HEK293 (cell line): ENCODE measurements around the gene CAMK2G.

Experiments used
- CTCF ChIA-PET: fragments of 350-600 bp; formaldehyde crosslinking; extraction: SDS; loops from one replicate; lab custom pipeline; 2021; ENCODE audit warnings: antibody characterized with exemption; lab: Yijun Ruan, JAX
- POLR2A ChIA-PET: fragments of 300-600 bp; formaldehyde crosslinking; extraction: SDS; loops from one replicate; lab custom pipeline; 2020; ENCODE audit warnings: antibody characterized with exemption, inconsistent platforms; lab: Yijun Ruan, JAX
- H3K27ac ChIP-seq: fragments of 200-500 bp; sonication (Bioruptor generic); 2 replicates; pipeline ENCODE4 v1.5.1; 2014; ENCODE audit warnings: low read depth, low read length, control low read depth, inconsistent platforms; ENCODE audit errors: extremely low read depth
- H3K36me3 ChIP-seq, 2 experiments: fragments of 200-500 bp in 1 of 2; sonication (Bioruptor generic) in 1 of 2; 1 replicate in 1 of 2; 2 replicates in 1 of 2; pipeline ENCODE4 v1.5.1; 2014 to 2017; ENCODE audit warnings: inconsistent platforms in 2 of 2, low read length in 2 of 2; ENCODE audit not compliant: control insufficient read depth in 2 of 2, insufficient read depth in 1 of 2
- H3K4me1 ChIP-seq: fragments of 200-500 bp; sonication (Bioruptor generic); 2 replicates; pipeline ENCODE4 v1.5.1; 2014; ENCODE audit warnings: mild to moderate bottlenecking, low read length, inconsistent platforms; ENCODE audit not compliant: control insufficient read depth, insufficient read depth
- H3K4me3 ChIP-seq: 2 replicates; pipeline ENCODE4 v1.5.1; 2011; ENCODE audit warnings: low read depth, mild to moderate bottlenecking, control low read depth, low read length, moderate library complexity
- H3K9me3 ChIP-seq: fragments of 200-500 bp; sonication (Bioruptor generic); 2 replicates; pipeline ENCODE4 v1.5.1; 2014; ENCODE audit warnings: low read depth, low read length, inconsistent platforms; ENCODE audit not compliant: control insufficient read depth, insufficient read depth
- FEZF1 ChIP-seq: fragments of 450-650 bp; formaldehyde crosslinking; IDR thresholded peaks from 2 replicates; pipeline ENCODE4 v1.5.1; 2016; ENCODE audit warnings: missing biosample characterization, missing genetic modification characterization
- HIC1 ChIP-seq: fragments of 450-650 bp; formaldehyde crosslinking; IDR thresholded peaks from 2 replicates; pipeline ENCODE4 v1.5.1; 2016; ENCODE audit warnings: missing biosample characterization, missing genetic modification characterization
- ZFP3 ChIP-seq: fragments of 450-650 bp; formaldehyde crosslinking; IDR thresholded peaks from 2 replicates; pipeline ENCODE4 v1.5.1; 2016; ENCODE audit warnings: low read depth, missing biosample characterization, missing genetic modification characterization
- ZFP41 ChIP-seq: fragments of 450-650 bp; formaldehyde crosslinking; IDR thresholded peaks from 2 replicates; pipeline ENCODE4 v1.5.1; 2016; ENCODE audit warnings: missing biosample characterization, missing genetic modification characterization, borderline replicate concordance
- ZNF146 ChIP-seq: fragments of 450-650 bp; formaldehyde crosslinking; IDR thresholded peaks from 2 replicates; pipeline ENCODE4 v1.5.1; 2016; ENCODE audit warnings: missing biosample characterization, missing genetic modification characterization
- ZNF202 ChIP-seq: fragments of 450-650 bp; formaldehyde crosslinking; IDR thresholded peaks from 2 replicates; pipeline ENCODE4 v1.5.1; 2016; ENCODE audit warnings: missing biosample characterization, missing genetic modification characterization, borderline replicate concordance
- ZNF223 ChIP-seq: fragments of 450-650 bp; formaldehyde crosslinking; IDR thresholded peaks from 2 replicates; pipeline ENCODE4 v1.5.1; 2016; ENCODE audit warnings: missing biosample characterization, missing genetic modification characterization
- ZNF24 ChIP-seq: fragments of 450-650 bp; formaldehyde crosslinking; IDR thresholded peaks from 2 replicates; pipeline ENCODE4 v1.5.1; 2016; ENCODE audit warnings: missing biosample characterization, missing genetic modification characterization
- ZNF391 ChIP-seq: fragments of 450-650 bp; formaldehyde crosslinking; IDR thresholded peaks from 2 replicates; pipeline ENCODE4 v1.5.1; 2016; ENCODE audit warnings: low read depth, missing biosample characterization, missing genetic modification characterization, borderline replicate concordance
- ZNF426 ChIP-seq: fragments of 450-650 bp; formaldehyde crosslinking; IDR thresholded peaks from 2 replicates; pipeline ENCODE4 v1.5.1; 2017; ENCODE audit warnings: missing biosample characterization, missing genetic modification characterization, mild to moderate bottlenecking, inconsistent platforms, moderate library complexity
- ZNF513 ChIP-seq: fragments of 450-650 bp; IDR thresholded peaks from 2 replicates; pipeline ENCODE4 v1.5.1; 2018; ENCODE audit warnings: missing biosample characterization, missing genetic modification characterization
- ZNF600 ChIP-seq: fragments of 450-650 bp; formaldehyde crosslinking; IDR thresholded peaks from 2 replicates; pipeline ENCODE4 v1.5.1; 2016; ENCODE audit warnings: missing biosample characterization, missing genetic modification characterization
- ZNF645 ChIP-seq: fragments of 450-650 bp; formaldehyde crosslinking; IDR thresholded peaks from 2 replicates; pipeline ENCODE4; 2016; ENCODE audit warnings: missing biosample characterization, missing genetic modification characterization
- ZNF670 ChIP-seq: fragments of 450-650 bp; formaldehyde crosslinking; IDR thresholded peaks from 2 replicates; pipeline ENCODE4 v1.5.1; 2016; ENCODE audit warnings: missing biosample characterization, missing genetic modification characterization, low read depth
- TF ChIP-seq, protein P1 (sequence below): fragments of 450-650 bp; formaldehyde crosslinking; IDR thresholded peaks from 2 replicates; pipeline ENCODE4 v1.5.1; 2016; ENCODE audit warnings: missing biosample characterization, missing genetic modification characterization

CAMK2G gene

DNA sequence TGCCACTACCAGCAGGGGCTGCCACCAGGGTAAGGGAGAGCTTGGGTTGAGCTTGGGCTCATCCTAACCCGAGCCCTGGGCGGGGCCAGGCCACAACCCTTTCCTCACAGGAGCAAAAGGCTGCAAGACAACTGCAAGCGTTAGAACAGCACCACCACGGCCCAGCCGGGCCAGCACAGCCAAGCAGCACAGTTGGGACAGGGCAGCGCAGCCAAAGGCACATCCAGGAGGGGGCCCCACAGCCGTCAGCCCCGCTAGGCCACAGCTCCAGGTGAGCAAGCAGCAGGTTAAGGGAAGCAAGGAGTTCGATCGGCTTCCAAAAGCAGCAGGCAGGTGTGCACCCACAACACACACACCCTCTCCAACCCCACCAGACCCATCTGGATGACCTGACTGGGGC is 56.0 kb downstream of the CAMK2G start:
- Histone ChIP-seq H3K36me3 (peaks cover 4 to 52% of the 10 kb centered on the region in 2 experiments; a peak in 2 of 3 replicates), H3K27ac (no peak overlapping the region), H3K4me3 (no peak overlapping the region)
- ChIA-PET POLR2A (no interaction called here), CTCF (interaction anchor here (0.6 to 1.1 kb wide), 5 partner anchors 13 to 412 kb away, joined by 3 to 4 read pairs (median 4); no protein-coding TSS in a partner anchor)
- 0 out of 2 replicates have a peak, but pooled peaks have one; percentile 34 for TF ChIP-seq ZNF600 (tag by site-specific recombination)
- TF ChIP-seq, protein P1, sequence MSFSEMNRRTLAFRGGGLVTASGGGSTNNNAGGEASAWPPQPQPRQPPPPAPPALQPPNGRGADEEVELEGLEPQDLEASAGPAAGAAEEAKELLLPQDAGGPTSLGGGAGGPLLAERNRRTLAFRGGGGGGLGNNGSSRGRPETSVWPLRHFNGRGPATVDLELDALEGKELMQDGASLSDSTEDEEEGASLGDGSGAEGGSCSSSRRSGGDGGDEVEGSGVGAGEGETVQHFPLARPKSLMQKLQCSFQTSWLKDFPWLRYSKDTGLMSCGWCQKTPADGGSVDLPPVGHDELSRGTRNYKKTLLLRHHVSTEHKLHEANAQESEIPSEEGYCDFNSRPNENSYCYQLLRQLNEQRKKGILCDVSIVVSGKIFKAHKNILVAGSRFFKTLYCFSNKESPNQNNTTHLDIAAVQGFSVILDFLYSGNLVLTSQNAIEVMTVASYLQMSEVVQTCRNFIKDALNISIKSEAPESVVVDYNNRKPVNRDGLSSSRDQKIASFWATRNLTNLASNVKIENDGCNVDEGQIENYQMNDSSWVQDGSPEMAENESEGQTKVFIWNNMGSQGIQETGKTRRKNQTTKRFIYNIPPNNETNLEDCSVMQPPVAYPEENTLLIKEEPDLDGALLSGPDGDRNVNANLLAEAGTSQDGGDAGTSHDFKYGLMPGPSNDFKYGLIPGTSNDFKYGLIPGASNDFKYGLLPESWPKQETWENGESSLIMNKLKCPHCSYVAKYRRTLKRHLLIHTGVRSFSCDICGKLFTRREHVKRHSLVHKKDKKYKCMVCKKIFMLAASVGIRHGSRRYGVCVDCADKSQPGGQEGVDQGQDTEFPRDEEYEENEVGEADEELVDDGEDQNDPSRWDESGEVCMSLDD (tag by site-specific recombination), result no peak
- TF ChIP-seq, all 188 proteins: peak for 1
- Histone ChIP-seq H3K9me3 (no peaks in the 10 kb centered on the region), H3K4me1 (no peaks in the 10 kb centered on the region)

DNA sequence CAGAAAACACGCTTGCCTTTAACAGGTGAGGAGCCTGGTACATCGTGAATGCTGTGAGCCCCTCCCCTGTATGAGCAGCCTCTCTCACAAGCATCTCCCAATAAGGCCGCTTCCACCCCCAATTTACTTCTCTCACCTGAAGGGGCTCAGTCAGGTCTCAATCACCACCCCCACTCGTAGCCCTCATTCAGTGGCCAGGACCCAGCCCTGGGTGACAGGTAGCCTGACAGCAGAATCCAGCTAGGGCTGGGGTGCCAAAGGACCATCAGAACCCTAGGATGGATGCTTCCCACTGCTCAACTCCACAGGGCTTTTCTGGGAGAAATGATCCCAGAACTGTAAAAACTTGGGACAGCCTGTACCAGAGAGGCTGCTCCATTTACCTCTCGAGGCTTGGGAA is 56.5 kb downstream of the CAMK2G start:
- H3K4me1 ChIP-seq, result no peaks in the 10 kb centered on the region
- H3K9me3 ChIP-seq, result no peaks in the 10 kb centered on the region
- H3K4me3 ChIP-seq, result no peak overlapping the region
- TF ChIP-seq ZNF24 (tag by site-specific recombination) (no peak), ZNF391 (tag by site-specific recombination) (no peak)
- no peak overlapping the region for H3K27ac ChIP-seq
- ChIA-PET POLR2A (no interaction called here), CTCF (interaction anchor here (0.6 to 0.7 kb wide), 3 partner anchors 26 to 412 kb away, joined by 3 to 4 read pairs (median 3); no protein-coding TSS in a partner anchor)
- H3K36me3 ChIP-seq, result peaks cover 4 to 53% of the 10 kb centered on the region in 2 experiments; a peak in 2 of 3 replicates

- ChIA-PET POLR2A (no interaction called here), CTCF (interaction anchor here (0.7 to 1.5 kb wide), 5 partner anchors 9 to 390 kb away, joined by 3 to 13 read pairs (median 4); no protein-coding TSS in a partner anchor)
- Histone ChIP-seq H3K36me3 (peaks cover 4 to 50% of the 10 kb centered on the region in 2 experiments; a peak in 2 of 3 replicates), H3K27ac (no peak overlapping the region), H3K4me3 (no peak overlapping the region), H3K9me3 (no peaks in the 10 kb centered on the region), H3K4me1 (no peaks in the 10 kb centered on the region)
- no peak for TF ChIP-seq ZNF223
- TF ChIP-seq ZNF202 (tag by site-specific recombination), result no peak
- no peak for TF ChIP-seq ZFP3 (tag by site-specific recombination)
- TF ChIP-seq ZNF146 (tag by site-specific recombination), result no peak
Observed at GRCh38 chr10:73816917-73817729, 57.2 kb downstream of the CAMK2G start.

DNA sequence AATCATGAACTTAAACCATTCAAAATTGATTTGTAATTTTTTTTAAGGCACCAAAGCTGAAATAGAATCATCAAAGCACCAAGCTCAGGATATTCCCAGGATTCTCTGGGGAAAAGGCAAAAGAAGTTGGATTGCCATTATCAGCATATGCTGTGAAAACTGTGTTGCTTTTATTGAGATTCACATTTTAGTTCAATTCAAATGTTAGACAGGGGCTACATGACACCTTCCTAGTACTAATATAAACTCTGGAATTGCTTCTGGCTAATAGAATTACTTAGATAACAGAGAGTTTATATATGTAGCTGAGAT is 58.7 kb downstream of the CAMK2G start:
- Histone ChIP-seq H3K27ac (no peak overlapping the region), H3K9me3 (no peaks in the 10 kb centered on the region), H3K36me3 (peaks cover 4 to 40% of the 10 kb centered on the region in 2 experiments; a peak in 2 of 3 replicates), H3K4me3 (no peak overlapping the region), H3K4me1 (no peaks in the 10 kb centered on the region)
- POLR2A ChIA-PET, result interaction anchor here (1.1 kb wide), 1 partner anchor 30 kb away, joined by 3 read pairs; no protein-coding TSS in a partner anchor
- CTCF ChIA-PET, result interaction anchor here (0.6 to 1.5 kb wide), 7 partner anchors 8 to 177 kb away, joined by 3 to 13 read pairs (median 3); no protein-coding TSS in a partner anchor
- TF ChIP-seq ZNF645 (tag by site-specific recombination) (no peak), ZNF670 (tag by site-specific recombination) (no peak), ZFP41 (tag by site-specific recombination) (no peak), ZNF426 (no peak), HIC1 (no peak), FEZF1 (tag by site-specific recombination) (no peak), ZNF513 (tag by site-specific recombination) (no peak)
